ENCODE results near the gene PAK4.

PAK4 gene

GRCh38 chr19:39155741-39156140 lies 30.2 kb downstream of the PAK4 start:
- no peak for DNase-seq (ENCODE audit: low read depth)
- TF ChIP-seq, protein P1, sequence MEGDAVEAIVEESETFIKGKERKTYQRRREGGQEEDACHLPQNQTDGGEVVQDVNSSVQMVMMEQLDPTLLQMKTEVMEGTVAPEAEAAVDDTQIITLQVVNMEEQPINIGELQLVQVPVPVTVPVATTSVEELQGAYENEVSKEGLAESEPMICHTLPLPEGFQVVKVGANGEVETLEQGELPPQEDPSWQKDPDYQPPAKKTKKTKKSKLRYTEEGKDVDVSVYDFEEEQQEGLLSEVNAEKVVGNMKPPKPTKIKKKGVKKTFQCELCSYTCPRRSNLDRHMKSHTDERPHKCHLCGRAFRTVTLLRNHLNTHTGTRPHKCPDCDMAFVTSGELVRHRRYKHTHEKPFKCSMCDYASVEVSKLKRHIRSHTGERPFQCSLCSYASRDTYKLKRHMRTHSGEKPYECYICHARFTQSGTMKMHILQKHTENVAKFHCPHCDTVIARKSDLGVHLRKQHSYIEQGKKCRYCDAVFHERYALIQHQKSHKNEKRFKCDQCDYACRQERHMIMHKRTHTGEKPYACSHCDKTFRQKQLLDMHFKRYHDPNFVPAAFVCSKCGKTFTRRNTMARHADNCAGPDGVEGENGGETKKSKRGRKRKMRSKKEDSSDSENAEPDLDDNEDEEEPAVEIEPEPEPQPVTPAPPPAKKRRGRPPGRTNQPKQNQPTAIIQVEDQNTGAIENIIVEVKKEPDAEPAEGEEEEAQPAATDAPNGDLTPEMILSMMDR (conservative IDR thresholded peaks at IDR 0.05; ENCODE audit: low read depth, low read length), result no peak
- H3K4me3 ChIP-seq (ENCODE audit: low read depth, low read length), result no peak overlapping the region

DNA sequence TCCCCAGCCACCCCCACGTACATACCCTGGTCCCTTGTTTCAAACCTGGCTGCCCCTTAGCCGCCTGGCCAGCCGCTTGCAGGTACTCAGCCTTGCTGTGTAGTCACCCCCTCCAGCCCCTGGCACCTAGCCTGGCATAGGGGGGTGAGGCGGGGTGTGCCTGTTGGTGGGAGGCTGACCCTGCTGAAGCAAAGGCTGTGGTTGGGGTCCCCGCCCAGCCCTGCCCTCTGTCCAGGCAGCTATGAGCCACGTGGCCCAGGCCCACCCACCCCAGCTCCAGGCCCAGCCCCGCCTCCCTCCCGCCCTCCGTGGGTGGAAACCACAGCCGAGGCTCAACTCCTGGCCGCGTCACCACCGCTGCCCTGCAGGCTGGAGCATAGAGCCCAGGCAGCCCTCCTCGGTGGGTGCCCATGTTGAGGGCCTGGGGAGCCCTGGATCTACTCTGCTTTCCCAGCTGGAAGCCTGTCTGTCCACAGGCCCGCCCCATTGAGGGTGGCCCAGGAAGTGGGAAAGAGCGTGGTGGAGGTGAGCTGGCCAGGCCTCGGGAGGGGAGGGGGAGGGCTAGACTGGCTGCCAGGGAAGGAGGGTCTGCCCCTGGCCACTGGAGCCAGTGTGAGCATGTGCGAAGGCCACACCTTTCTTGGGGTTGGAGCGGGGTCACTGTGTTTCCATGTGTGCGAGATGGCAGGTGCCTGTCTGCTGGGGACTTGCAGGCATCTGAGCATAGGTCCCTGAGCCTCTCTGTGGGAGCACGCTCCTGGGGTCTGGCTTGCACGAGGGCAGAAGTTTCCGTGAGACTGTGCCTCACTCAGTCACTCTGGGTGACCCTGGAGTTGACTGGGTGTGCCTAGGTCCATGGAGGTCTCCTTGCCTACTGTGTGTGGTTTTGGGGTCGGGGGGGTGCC lies 31.0 kb downstream of the PAK4 start:
- H3K4me3 ChIP-seq (ENCODE audit: low read depth, low read length), result peak overlapping the region; percentile 36
- peak; percentile 16 for DNase-seq (ENCODE audit: low read depth)
- TF ChIP-seq, protein P1 (conservative IDR thresholded peaks at IDR 0.05; ENCODE audit: low read depth, low read length), result no peak

- DNase-seq (ENCODE audit: low read depth), result peak; percentile 50
- TF ChIP-seq, protein P1 (conservative IDR thresholded peaks at IDR 0.05; ENCODE audit: low read depth, low read length), result no peak
- no peak overlapping the region for H3K4me3 ChIP-seq (ENCODE audit: low read depth, low read length)
These were observed 31.9 kb downstream of the PAK4 start for GRCh38 chr19:39157275-39157996.

DNA sequence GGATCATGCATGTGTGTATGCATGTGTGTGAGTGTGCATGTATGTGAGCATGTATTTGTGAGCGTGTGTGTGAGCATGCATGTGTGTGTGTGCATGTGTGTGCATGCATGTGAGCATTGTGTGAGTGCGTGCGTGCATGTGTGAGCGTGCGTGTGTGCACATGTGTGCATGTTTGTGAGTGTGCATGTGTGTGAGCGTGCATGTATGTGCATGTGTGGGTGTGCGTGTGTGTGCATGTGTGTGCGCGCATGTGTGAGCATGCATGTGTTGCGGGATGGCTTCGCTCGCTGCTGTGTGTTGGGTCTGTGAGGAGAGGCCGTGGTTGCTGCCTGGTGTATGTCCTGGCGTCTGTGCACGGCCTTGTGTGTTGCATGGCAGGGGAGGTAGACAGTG lies 32.4 kb downstream of the PAK4 start:
- no peak for DNase-seq (ENCODE audit: low read depth)
- no peak overlapping the region for H3K4me3 ChIP-seq (ENCODE audit: low read depth, low read length)
- TF ChIP-seq, protein P1 (conservative IDR thresholded peaks at IDR 0.05; ENCODE audit: low read depth, low read length), result no peak

- TF ChIP-seq, protein P1 (conservative IDR thresholded peaks at IDR 0.05; ENCODE audit: low read depth, low read length), result no peak
- DNase-seq (ENCODE audit: low read depth), result no peak
- no peak overlapping the region for H3K4me3 ChIP-seq (ENCODE audit: low read depth, low read length)
These were observed 33.2 kb downstream of the PAK4 start for GRCh38 chr19:39158646-39159260.

- DNase-seq (ENCODE audit: low read depth), result peak; percentile 69
- TF ChIP-seq, protein P1 (conservative IDR thresholded peaks at IDR 0.05; ENCODE audit: low read depth, low read length), result peak; percentile 26
- no peak overlapping the region for H3K4me3 ChIP-seq (ENCODE audit: low read depth, low read length)
These were observed 34.9 kb downstream of the PAK4 start for GRCh38 chr19:39160523-39160861.

All from choroid plexus epithelial cell (primary cell).